WI38 (cell line): Measurements from ENCODE around the gene METTL21C.

Experiments
- H3K4me3 ChIP-seq: 2 replicates; pipeline ENCODE4 v1.5.1; 2011; ENCODE audit warnings: low read depth, mild to moderate bottlenecking, control low read depth, low read length
- TF ChIP-seq, protein P1 (sequence below): IDR thresholded peaks from 2 replicates; pipeline ENCODE4 v1.5.1; 2012; ENCODE audit warnings: low read depth, mild to moderate bottlenecking, control low read depth, low read length

The METTL21C gene

DNA sequence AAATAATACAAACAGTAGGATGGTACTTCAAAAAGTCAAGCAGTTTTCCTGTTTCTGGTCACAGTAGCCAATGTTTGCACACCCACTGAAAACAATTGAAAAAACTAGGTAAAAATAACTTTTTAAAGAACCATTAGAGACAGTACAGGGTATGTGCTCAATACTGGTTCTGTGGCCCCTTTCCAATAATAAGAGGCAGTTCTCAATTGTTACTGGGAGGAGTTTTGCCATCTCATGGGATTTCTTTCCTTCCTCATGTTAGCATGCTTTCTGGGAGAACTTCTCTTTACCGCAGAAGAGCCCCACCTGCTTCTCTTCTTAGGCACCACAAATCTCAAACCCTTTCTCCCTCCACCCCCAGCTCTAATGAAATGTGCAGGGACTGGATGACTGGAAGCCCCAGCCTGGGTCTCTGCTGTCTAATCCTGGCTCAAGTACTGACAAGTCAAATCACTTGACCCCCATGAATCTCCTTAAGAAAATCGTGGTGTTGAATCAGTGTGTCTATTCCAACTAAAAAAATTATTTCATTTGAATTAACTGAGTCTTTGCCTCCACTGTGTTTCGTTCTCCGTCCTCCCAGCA, 14.6 kb downstream of the METTL21C start:
- no peak overlapping the region for H3K4me3 ChIP-seq
- TF ChIP-seq, protein P1, sequence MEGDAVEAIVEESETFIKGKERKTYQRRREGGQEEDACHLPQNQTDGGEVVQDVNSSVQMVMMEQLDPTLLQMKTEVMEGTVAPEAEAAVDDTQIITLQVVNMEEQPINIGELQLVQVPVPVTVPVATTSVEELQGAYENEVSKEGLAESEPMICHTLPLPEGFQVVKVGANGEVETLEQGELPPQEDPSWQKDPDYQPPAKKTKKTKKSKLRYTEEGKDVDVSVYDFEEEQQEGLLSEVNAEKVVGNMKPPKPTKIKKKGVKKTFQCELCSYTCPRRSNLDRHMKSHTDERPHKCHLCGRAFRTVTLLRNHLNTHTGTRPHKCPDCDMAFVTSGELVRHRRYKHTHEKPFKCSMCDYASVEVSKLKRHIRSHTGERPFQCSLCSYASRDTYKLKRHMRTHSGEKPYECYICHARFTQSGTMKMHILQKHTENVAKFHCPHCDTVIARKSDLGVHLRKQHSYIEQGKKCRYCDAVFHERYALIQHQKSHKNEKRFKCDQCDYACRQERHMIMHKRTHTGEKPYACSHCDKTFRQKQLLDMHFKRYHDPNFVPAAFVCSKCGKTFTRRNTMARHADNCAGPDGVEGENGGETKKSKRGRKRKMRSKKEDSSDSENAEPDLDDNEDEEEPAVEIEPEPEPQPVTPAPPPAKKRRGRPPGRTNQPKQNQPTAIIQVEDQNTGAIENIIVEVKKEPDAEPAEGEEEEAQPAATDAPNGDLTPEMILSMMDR, result no peak

DNA sequence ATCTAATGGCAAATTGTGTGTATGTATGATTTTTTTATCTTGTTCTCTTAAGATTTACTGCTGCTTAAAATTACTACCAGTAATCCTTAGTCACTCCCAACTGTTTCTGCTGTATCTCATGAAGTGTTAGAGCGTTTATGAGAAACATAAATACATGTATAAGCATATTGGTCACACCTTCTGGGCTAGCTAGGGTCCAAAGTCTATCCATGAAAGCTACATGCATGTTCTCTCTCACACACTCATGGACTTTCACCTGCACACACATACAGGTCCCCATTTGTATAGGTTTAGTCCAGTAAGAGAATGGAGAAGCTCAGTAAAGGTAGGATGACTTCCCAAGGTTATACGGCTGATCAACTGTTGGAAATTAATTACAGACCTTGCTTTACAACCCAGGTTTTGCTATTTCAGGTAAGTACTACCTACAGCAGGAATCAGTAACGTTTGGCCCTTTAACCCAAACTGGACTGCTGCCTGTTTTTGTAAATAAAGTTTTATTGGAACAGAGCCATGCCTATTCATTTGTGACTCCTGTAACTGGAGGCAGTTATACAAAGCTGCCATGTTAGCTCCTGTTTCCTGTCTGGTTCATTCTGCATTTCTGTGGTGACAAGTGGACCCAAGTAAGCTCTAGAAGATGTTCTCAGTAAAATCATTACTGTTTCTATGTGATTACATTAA, 15.3 kb downstream of the METTL21C start:
- H3K4me3 ChIP-seq, result no peak overlapping the region
- TF ChIP-seq, protein P1, result no peak

DNA sequence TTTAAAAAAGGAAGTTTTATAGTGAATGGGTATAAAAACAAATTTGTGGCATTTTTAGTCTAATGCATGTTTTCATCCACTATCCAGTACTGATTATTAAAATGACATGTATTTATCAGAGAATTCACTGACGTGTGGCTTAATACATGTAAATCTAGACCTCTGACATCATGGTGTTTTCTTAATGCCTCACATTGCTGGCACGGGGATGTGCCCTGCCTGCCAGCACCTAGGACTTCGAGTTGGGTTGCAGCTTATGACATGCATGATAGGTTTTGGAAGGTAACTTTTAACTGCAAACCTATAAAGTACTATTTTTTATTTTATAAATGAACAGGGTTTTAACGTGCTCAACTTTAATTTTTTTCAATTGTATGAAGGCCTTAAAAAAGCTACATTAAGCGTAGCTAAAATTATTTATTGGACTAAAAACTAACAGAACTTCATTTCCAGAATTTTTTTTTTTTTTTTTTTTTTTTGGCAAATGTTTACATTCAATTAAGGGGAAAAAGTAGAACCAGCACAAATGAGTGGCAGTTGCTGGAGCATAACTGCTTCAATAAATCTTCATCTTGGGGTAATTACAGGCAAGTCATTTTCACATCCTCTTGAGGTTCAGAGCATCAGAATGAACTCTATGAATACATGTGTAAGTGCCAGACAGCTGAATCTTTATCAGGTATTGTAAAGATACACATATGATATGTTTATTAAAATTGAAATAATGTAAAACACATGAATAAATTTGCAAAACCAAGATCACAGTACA, 16.3 kb downstream of the METTL21C start:
- TF ChIP-seq, protein P1, result no peak
- H3K4me3 ChIP-seq, result no peak overlapping the region

DNA sequence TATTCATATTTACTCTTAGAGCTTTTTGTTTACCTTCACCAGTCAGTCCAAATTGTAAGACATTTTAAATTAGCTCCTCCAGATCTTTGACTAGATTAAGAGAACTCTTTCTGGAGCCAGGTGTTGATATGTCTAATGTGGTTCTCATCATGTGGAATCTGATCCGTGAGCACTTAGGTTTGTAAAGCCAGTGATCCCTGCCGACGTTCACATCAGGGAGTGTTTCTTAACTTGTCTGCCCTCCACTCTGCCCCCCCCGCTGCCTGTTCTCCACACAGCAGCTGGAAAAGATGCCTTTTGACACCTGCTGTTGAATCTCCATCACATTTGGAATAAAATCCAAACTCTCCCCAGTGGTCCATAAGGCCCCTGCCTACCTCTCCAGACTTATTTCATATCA, 17.7 kb downstream of the METTL21C start:
- TF ChIP-seq, protein P1, result no peak
- no peak overlapping the region for H3K4me3 ChIP-seq

DNA sequence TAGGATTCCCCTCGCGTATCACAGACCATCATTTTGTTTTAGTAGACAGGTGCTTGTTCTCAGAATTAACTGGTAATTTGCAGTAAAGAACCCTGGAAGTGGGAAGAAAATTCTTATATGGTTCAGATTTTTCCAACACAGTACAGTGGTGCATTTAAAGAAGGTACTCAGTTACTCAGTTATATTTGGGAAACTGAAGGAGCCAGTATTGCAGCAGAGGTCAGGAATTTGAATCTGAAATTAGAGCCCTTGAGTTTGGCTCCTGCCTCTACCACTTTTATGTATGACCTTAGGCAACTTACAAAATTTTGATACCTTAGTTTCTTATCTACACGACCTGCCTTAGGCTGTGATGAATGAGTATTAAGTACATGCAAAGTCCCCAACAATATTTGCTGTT, 19.7 kb downstream of the METTL21C start:
- TF ChIP-seq, protein P1, result no peak

DNA sequence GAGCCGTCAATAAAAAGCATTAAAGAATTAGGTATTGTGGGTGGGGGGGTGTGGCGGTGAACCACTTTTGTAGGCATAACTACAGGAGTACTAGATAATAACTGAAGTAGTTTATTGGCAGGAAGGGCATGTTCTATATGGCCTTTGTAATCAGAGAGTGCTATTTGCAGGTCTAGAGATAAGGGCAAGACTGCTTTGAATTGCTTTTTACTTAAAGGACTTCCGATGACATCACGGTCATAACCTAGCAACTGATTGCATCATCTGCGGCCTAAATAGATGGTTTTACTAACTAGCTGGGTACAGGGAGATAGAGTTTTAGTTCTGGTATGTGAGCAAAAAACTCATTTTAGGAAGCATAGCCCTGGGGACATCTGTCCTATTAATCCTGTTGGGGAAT, 24.7 kb downstream of the METTL21C start:
- H3K4me3 ChIP-seq, result no peak overlapping the region
- TF ChIP-seq, protein P1, result no peak

More for the DNA sequence above, 19.7 kb downstream of the METTL21C start:
- H3K4me3 ChIP-seq, result no peak overlapping the region

DNA sequence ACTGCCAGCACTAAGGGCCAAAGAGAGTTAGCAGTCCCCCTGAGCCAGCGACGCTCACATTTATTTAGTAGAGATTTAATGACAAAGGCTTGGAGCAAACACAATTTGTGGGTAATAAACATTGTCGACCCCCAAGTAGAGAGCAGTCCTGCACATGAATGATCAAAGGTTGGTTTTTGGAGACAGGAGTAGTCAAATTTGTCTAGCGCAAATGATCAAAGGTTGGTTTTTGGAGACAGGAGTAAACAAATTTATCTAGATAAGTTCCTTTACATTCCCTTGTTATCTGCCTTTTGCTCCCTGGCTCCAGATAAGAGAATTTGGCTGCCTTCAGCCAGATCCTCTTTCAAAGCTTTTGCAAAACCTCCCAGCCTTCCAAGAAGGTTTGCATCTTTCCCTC, 26.9 kb downstream of the METTL21C start:
- TF ChIP-seq, protein P1, result no peak
- H3K4me3 ChIP-seq, result no peak overlapping the region
